GM19239 (cell line): ENCODE measurements around the gene PACSIN2.
A peak's percentile ranks its signal among the peaks of the same experiment; 100 is the strongest.

Experiments used
- DNase-seq: peaks from one replicate; pipeline ENCODE4 v3.0.0; 2011; ENCODE audit warnings: low spot score; ENCODE audit not compliant: insufficient read length
- FAIRE-seq: peaks from 2 replicates; lab custom pipeline; 2011; peaks lifted over from hg19 to GRCh38; lab: Jason Lieb, UNC

Gene PACSIN2

DNA sequence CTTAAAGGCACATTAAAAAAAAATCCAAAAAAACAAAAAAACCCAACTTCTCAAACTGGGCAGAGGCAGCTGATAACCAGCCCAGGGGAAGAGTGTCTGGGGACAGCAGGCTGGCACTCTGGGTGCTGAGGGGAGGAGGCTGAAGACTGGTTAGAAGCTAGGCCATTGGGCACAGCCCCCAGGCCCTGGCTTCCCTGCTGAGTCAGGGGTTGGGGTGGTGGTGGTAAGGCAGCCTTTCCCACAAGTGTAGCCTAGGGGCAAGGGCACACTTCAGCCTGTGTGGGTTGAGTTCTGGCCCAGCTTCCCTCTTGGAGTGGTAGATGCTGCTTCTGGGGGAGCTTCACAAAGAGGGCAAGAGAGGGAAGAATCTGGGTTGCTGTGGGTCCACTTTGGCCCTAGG lies 141.6 kb downstream of the PACSIN2 start:
- DNase-seq (no peak), FAIRE-seq (no peak)

DNA sequence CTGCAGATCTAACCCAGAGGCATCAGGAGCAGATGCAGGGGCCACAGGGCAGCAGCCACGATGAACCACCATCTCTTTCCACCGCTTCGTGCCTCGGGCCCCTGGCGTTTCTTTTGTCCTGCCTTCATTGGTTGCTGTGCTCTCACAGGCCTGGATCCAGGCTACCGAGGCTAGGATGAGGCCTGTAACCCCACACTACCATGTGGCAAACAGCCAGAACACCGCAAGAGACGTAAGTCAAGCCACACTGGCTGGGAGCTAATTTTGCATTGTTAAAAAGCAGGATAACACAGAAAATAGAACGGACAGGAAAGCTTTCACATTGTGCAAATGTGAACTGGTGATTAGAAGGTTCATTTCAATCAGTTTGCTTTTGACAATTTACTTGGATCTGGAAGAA lies 142.1 kb downstream of the PACSIN2 start:
- no peak for FAIRE-seq
- no peak for DNase-seq

DNA sequence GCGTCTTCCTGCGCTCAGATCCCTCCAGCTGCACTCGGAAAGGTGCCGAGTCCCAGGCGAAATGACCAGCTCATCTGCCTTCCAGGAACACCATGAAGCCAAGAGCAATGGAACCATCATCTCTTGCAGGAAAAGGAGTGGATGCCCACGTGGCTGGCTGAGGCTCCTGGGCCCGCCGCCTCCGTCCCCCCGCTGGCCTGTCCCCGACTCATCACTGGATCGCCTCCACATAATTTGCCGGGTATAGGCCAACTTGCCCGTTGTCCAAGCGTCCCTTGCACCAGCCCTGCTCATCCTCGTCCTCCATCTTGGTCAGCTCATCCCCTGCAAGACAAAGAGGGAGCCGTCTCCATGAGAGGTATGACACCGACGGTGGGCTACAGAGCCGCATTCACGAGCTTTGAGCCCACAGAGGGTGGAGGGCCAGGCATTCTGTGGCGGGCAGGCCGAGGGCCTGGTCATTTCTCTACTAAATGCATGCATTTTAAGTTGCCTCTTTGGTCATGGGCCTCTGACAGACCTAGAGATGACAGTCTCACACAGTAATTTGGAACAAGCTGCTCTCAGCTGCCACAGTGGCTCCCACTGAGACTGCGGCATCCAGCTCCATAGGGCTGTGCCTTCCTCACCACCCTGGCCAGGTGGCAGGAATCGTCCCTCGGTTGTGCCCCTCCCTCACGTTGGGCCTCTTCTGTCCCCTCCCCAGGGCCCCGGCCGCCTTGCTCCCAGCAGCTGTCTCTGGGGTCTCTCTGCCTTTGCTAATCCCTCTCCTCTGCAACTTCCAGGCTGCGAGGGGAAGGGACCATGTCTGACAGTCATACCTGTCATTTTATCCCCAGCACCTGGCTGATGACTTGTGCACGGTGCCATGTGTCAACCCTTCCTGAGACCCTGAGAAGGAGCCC lies 143.6 kb downstream of the PACSIN2 start:
- no peak for FAIRE-seq
- DNase-seq: no peak

DNA sequence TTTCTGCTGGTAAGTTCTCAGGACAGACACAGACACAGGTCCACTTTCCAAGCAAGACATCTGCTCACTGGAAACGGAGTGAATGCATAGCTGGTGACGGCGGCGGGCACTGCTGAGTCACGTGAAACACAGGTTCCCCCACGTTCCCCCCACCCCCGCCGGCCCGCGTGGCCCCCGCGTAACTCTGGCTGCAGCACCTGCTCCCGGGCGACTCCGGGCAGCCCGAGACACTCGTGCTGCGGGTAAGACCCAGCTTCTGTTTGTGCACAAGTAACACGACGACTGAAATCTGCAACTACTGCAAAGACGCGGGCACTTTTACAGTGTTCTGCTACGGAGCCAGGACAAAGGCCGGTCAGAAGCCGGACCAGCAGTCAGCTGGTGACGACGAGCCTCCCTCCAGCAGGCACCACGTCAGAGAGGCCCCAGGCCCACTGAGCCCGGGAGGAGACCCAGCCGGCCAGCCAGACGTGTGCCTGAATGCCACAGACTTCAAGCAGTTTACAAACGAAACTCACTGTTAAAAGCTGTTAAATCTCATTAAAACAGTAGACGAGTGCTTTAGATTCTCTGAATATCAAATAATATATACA lies 145.0 kb downstream of the PACSIN2 start:
- FAIRE-seq (no peak), DNase-seq (no peak)

DNA sequence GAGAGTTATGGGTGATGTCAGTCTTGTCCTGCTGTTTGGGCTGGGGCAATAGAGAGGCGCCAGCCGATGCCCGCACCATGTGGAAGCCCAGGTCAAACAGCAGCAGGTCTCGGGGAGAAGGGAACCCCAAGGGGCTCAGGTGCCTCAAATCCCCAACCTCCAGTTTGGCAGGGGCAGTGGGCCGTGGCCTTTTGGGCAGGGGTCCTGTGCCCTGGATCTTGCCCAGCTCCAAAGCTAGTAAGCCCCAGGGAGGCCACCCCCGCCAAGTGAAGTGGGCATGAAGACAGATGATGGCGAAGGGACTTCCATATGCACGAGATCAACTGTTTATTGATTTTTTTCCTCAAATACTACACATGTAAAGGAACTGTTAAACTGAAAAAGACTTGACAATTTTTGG lies 145.5 kb downstream of the PACSIN2 start:
- FAIRE-seq (no peak), DNase-seq (no peak)

DNA sequence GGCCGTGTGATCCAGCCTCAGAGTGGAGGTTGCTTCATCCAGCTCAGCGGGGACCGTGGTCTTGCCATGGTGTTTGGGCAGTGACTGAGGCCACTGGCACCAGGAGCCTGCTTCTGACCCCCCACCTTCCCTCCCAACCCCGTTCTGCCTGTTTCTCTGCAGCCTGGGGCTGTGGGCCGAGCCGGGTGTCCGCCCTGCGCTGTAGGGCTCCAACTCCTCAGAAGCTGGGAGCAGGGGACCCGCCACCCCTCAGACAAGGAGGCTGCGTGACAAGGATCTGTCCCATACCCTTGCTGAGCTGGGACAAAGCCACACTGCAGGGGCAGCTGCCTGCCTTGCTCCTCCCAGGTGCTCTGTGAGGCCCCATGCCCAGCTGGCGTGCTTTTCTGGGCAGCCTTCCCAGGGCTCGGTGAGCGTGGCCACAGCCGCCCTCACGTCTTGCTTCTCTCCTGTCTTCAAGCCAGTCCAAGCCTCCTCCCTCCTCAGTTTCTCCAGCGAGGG lies 146.1 kb downstream of the PACSIN2 start:
- no peak for DNase-seq
- no peak for FAIRE-seq

DNA sequence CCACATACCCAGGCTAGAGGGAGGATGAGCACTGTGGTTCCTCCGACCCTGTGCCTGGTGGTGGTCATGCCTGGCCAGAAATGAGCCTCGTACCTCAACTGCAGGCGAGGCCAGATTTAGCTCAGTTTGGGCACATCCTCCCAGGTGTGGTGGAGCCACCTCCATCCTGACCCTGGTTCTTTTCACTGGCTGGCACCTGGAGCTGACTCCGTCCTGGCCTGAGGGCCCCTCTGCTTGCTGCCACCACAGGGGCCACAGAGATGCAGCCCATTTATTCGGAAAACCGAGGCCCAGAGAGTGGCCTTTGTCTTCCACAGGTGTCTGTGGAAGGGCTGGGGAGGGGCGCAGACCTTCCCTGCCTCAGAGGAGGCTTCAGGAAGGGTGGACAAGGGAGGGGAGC lies 148.8 kb downstream of the PACSIN2 start:
- FAIRE-seq (no peak), DNase-seq (no peak)

DNA sequence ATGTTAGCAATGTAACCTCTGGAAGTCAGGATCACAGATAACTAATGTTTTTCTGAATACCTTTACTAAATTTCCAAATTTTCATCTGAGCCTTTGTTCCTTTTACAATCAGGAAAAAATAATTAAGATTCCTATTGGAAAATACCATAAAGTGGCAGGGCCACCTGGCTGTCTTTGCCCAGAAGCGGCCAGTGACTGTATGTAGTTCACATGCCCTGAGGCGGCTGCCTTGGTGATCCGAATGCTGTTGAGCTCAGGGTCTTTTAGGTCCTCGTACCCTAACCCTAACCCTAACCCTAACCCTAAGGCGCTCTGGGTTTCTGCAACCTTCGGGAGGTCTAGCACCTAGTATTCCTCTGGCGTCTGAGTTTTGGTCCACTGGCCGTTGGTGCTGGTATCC lies 149.4 kb downstream of the PACSIN2 start:
- FAIRE-seq (no peak), DNase-seq (no peak)

DNA sequence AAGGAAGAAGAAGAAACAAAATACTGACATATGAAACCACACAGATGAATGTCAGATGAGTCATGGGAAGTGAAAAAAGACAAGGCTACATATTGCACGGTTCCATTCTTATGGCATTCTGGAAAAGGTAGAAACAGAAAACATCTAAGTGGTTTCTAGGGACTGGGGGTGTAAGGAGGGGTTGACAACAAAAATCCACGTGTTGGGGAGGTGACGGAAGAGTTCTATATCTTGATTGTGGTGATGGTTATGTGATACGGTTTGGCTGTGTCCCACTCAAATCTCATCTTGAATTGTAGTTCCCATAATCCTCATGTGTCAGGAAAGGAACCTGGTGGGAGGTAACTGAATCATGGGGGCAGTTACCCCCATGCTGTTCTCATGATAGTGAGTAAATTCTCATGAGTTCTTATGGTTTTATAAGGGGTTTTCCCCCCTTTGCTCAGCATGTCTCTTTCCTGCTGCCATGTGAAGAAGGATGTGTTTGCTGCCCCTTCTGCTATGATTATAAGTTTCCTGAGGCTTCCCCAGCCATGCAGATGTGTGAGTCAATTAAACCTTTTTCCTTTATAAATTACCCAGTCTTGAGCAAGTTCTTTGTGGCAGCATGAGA lies 151.5 kb downstream of the PACSIN2 start:
- DNase-seq: no peak
- peak; percentile 90 for FAIRE-seq

DNA sequence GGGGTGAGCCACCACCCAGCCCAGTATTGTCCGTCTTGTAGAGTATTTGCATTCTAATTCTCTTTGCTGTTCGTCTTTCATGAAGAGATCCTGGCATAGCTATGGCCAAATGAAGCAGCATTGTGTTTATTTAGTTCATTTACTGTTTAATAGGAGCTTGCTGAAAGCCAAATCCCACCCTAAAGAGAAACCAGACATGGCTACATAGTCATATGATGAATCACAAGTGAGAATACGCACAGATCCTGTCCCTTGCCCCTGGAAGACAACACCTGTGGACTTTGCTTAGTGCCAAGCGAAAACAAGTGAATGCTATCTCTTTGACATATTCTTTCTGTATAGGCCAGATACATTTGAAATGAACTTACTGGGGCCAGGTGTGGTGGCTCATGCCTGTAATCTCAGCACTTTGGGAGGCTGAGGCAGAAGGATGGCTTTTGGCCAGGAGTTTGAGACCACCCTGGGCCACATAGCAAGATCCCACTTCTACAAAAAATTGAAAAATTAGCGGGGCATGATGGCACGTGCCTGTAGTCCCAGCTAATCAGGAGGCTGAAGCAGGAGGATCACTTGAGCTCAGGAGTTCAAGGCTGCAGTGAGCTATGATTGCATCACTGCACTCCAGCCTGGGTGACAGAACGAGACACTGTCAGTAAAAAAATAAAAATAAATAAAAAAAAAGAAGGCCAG lies 152.8 kb downstream of the PACSIN2 start:
- FAIRE-seq (no peak), DNase-seq (no peak)

DNA sequence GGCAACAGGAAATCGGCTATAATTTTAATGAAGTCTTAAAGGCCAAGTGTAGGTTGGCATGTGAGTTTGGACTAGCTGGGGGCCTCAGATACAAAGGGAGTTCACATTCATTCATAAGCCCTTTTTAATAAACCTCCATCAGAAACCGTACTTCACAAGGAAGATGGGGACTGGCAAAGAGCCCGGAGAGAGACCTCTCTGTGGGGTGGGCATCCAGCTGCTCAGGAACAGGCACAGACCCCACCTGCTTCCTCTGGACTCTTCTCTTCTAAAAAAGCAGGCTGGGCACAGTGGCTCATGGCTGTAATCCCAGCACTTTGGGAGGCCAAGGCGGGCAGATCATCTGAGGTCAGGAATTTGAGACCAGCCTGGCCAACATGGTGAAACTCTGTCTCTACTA lies 154.0 kb downstream of the PACSIN2 start:
- FAIRE-seq (no peak), DNase-seq (no peak)

DNA sequence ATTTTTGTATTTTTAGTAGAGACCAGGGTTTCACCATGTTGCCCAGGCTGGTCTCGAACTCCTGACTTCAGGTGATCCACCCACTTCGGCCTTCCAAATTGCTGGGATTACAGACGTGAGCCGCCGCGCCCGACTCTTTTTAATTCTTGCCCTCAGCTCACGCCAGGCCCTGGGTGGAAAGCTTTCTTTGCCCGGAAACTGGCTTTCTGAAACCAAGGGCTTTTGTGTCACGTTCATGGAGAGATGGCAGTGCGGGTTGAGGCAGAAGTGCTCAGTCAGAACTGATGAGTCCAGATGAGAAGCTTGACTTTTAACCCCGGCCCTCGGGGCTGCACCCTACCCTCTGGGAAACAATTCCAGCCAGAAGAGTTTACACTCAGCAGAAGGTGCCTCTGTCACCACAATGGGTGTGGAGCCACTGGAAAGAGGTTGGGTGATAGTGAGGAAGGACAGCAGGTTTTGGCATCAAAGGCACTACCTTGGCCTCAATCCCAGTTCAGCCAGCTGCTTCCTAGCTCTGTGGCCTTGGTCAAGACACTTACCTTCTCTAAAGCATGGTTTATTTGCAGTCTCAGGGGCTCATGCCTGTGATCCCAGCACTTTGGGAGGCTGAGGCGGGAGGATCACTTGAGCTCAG lies 157.0 kb downstream of the PACSIN2 start:
- DNase-seq (no peak), FAIRE-seq (no peak)

DNA sequence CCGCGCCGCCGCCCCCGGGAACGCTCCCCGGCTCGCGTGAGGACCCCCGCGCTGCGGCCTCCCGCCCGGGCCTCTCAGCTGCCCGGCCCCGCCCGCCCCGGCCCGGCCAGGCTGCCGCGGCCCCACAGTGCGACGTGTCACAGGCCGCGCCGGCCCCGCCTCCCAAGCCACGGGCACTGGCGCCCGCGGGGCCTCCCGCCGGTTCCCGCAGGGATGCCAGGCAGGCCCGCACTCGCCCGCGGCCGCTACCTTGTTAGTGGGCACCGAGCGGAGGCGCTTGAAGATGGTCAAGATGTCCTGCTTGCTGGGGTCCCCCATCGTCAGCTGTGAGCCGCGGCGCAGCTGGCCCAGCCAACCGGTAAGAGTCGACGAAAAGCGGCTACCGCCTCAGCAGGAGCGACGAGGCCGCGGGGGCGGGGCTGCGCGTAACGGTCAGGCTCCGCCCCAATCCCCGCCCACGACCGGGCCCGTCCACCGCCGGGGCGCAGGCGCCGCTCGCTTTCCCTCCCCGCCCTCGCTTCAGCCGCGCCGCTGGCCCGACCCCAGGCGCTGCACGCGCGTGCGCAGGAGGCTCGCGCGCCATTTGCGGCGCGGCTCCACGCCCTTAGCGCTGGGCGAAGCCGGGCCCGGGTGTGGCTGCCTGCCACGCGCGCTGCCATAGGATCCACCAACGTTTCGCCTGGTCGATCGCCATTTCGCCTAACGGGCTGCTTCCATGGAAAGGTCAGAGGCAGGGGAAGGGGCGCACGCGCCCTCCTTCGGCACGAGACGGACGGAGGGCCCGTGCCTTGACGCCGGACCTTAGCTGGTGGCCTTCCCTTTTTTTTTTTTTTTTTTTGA lies 157.9 kb downstream of the PACSIN2 start, which contains the start of gene ARFGAP3:
ARFGAP3 (minus strand) TSS at position 409 of the 840 bp plus-strand sequence; CDS start at position 318, 91 bp downstream.
- DNase-seq (peak; percentile 96), FAIRE-seq (peak; percentile 91)

DNA sequence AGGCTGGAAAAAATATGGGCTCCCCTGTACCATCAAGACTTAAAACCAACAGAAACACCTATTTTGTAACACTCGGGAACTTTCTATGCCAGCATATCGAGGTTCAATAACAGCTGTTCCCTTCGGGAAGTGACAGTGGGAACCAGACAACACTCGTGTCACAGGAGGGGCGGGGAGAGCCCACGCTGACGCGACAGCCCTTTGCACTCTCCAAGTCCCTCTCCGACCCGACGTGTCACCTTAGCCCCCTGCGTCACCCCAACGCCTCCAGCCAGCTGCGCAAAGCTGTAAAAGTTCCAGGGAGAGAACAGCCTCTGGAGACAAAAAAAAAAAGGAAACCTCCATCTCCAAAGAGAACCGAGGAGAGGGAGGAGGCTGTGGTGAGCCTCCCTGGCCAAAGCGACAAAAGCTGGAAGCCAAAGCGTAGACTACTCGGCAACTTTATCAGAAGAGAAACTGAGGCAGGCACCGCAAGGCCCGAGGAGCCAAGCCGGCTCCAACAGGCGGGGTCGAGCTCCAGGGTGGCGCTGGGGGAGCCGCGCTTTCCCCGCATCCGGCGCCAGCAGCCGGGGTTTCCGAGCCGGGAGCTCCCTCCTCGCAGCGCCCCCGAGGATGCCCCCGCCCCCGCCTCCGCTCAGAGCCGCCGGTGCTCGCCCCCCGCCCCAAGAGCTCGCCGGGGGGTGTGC lies 158.6 kb downstream of the PACSIN2 start:
- DNase-seq: no peak
- FAIRE-seq: peak; percentile 75

DNA sequence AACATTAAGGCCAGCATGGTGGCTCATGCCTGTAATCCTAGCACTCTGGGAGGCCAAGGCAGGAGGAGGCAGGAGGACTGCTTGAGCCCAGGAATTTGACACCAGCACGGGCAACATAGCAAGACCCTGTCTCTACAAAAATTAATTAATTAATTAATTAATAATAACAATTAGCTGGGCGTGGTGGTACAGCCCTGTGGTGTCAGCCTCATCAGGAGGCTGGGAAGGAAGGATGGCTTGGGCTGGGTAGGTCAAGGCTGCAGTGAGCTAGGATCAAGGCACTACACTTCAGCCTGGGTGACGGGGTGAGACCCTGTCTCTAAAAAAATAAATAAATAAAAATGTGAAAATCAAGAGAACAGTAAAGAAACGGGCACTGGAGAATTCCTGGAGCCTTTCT lies 159.2 kb downstream of the PACSIN2 start:
- DNase-seq: no peak
- no peak for FAIRE-seq

DNA sequence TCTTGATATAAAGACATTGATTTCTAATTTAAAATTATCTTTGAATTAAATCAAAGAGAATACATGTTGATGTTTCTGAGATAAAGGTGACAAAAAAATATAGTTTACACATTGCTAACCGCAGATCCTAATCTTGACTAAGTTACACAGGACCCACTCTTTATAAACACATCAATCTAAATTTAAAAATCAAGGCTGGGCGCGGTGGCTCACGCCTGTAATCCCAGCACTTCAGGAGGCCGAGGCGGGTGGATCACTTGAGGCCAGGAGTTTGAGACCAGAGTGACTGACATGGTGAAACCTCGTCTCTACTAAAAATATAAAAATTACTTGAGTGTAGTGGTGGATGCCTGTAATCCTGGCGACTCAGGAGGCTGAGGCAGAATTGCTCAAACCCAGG lies 159.7 kb downstream of the PACSIN2 start:
- DNase-seq (no peak), FAIRE-seq (no peak)

DNA sequence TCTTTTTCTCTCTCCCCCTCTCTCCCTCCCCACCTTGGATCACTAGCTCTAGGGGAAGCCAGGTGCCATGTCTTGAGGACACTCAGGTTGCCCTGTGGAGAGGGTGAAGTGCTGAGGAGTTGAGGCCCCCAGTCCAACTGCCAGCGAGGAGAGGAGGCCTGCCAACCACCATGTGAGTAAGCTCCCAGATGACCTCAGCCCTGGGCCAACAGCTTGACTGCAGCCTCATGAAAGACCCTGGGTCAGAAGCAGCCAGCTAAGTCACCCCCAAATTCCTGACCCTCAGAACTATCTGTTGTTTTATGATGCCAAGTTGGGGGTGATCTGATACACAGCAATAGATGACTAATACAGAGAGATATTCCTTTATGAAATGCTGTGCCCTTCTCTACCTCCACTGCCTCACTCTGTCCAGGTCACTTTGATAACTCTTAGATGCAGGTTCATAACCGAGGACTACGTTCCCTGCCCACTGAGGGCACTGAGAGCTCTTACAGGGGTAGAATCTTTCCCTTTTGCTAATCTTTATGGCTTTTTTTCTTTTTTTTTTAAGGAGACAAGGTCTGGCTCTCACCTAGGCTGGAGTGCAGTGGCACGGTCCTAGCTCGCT lies 165.9 kb downstream of the PACSIN2 start:
- DNase-seq (no peak), FAIRE-seq (no peak)

DNA sequence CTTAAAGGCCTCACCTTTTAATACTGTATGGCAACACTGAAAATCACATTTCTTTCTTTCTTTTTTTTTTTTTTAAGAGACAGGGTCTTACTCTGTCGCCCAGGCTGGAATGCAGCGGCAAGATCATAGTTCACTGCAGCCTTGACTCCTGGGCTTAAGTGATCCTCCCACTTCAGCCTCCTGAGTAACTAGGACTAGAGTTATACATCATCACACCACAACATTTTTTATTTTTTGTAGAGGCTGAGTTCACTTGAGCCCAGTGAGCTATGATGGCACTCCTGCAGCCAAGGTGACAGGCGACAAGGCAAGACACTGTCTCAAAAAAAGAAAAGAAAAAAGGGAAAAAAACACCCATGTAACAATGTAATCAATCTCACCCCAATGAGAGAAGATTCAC lies 167.8 kb downstream of the PACSIN2 start:
- FAIRE-seq (no peak), DNase-seq (no peak)
